ENCODE results near the gene NUP133.

- TF ChIP-seq CTCF (IDR thresholded peaks at IDR 0.05) (no peak), POLR2A (IDR thresholded peaks at IDR 0.05) (no peak)
Measured at GRCh38 chr1:229411434-229412055, 96.6 kb downstream of the NUP133 start.
